ENCODE data around the gene KCNJ5.
"Not testable (repeated sequence)": the region's sequence is repeated elsewhere in the genome, so short reads cannot be mapped to it uniquely, and the experiment has no call there.

KCNJ5 gene

GRCh38 chr11:128915149-128915521, 24.0 kb downstream of the KCNJ5 start:
- no peak for DNase-seq

GRCh38 chr11:128916037-128916572, 24.9 kb downstream of the KCNJ5 start:
- no peak for DNase-seq

GRCh38 chr11:128916681-128917080, 25.5 kb downstream of the KCNJ5 start:
- DNase-seq: no peak

DNA sequence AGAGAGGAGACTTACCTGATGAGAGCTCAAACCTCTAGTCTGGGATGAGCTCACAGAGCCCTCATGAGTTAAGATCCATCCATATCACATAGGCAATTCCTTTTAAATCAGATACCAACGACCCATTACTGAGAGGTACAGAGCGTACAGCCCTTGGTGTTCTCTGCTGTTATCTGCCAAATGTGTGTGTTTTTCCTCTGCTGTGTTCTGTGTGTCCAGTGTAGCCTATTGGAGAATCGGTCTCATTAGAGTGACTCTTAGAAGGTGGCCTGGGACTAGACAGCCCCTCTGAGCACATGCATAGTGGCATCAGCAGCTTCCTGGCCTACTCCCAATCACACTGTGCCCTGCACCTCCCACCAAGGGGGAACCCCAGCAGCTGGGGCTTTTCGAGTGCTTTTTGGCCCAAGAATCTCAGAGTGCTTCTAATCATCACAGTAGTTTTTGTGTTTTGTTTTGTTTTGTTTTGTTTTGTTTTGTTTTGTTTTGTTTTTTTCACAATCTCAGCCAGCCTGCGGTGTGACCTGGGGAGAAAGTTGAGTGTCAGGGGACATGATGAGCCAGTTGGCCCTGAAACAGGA, 26.1 kb downstream of the KCNJ5 start:
- no peak for DNase-seq

DNA sequence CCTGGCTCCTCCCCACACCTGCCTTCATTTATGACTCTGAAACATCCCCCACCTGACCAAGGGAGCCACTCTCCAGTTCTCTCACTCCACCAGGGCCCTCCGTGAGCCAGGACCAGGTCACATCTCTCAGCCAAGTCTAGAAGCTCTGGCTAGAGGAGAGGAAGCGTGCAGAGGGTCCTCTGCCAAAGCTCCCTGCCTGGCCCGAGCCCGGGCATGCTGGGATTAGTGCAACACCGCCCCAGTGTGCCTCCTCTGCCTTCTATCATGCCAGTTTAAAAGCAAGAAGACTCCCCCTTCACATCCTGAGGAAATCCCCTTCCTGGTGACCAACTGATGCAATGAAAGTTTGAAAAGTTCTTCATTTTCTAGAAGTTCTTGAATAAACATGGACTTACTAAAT, 28.1 kb downstream of the KCNJ5 start:
- DNase-seq: no peak

GRCh38 chr11:128919635-128920034, 28.5 kb downstream of the KCNJ5 start:
- DNase-seq: not testable (repeated sequence)

DNA sequence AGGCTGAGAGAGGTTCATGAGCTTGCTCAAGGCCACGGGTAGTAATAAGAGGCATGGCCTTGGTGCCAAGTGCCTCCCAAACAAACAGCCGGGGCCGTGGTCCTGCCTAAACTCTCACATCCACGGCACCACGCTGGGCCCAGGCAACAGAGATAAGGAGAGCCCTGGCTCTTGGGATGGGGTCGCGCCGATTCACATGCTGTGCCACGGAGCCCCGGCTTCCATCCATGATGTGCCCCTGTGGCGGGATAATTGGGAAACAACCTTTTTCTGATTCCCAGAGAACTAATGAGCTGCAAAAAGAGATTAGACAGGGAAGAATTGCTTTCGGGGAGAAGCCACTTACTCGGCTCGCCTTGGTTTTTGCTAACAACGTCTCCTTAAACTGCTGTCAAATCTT, 29.5 kb downstream of the KCNJ5 start:
- no peak for DNase-seq

- DNase-seq: no peak
Observed at GRCh38 chr11:128921793-128922192, 30.6 kb downstream of the KCNJ5 start.

DNA sequence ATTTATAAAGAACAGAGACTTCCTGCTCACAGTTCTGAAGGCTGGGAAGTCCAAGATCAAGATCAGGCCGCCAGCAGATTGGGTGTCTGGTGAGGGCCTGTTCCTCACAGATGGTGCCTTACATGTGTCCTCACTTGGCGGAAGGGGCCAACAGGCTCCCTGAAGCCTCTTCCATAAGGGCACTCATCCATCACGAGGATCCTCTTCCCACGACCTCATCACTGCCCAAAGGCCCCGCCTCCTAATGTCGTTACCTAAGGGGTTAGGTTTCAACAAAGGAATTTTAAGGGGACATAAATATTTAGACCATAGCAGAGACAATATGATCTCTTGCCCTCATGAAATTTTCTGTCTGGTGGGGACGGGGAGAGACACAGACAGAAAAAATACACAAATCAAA, 32.9 kb downstream of the KCNJ5 start:
- no peak for DNase-seq

DNA sequence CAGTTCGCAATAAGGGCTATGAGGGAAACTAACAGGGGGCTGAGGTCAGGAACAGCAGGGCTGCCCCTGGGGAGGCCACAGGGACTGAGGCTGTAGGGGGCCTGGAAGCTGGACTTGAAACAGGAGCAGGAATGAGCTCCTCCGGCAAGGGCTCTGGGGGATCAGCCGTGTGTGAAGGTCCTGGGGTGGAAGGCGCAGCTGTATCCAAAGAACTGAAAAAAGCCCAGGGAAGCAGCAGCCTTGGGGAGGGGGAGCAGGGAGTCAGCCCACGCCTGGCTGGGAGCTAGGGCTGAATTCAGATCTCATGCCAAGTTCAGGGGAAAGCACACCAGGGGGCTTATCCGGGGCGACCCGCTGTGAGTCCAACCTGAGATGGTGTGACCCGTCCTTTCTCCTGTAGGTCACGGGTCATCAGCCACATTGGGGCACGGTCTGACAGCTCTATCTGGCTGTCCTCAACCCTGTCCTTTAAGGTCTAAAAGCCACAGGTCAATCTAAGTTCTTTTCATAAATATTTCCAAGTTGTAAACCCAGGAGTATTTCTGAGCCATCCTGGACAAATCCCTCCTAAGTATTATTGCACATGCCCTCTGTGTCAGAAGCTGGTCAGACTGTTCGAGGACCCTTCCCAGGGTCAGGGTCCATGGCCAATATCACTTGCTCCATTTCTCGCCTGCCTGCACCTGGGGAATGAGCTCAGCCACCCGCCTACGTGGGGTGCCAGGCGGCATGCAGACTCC, 33.5 kb downstream of the KCNJ5 start:
- no peak for DNase-seq

DNA sequence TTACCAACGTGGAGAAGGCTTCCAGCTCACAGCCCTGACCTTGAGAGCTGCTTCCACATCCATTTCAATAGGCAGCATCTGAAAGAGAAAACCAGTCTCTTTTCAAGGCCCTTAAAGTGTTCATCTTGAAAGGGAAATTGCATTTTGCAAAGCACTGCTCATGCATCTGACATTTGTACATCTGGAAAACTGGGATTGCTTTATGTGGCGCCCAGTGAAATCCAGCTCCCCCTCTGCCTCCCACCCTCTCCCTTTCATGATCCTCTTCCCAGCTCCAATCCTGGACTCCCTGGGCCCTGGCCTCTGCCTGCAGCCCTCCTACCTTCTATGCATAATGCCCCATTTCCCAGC, 34.1 kb downstream of the KCNJ5 start:
- DNase-seq: no peak

- DNase-seq: no peak
Observed at GRCh38 chr11:128926000-128926399, 34.8 kb downstream of the KCNJ5 start.

- DNase-seq: no peak
Observed at GRCh38 chr11:128926437-128927107, 35.4 kb downstream of the KCNJ5 start.

GRCh38 chr11:128927108-128927461, 35.9 kb downstream of the KCNJ5 start:
- DNase-seq: no peak

- DNase-seq: no peak
Observed at GRCh38 chr11:128927683-128928336, 36.7 kb downstream of the KCNJ5 start.

GRCh38 chr11:128928400-128928799, 37.2 kb downstream of the KCNJ5 start:
- DNase-seq: no peak

DNA sequence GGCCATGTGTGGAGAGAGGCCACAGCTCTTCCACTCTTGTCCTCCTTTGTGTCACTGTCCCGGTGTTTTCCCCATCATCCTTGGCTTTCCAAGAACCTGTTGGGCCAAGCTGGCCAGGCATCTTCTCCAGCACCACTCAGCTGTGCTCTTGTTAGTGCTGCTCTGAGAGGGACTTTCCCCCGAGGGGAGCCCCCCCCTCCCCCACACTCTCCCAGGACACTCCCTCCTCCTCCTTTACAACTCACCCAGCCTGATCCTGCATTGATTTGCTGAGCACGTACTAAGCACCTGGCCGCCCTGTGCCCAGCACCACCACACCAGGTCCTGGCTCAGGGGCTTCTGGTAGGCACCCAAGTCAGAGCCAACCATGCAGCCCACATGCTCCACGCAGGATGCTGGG, 38.3 kb downstream of the KCNJ5 start:
- DNase-seq: peak; percentile 24

- DNase-seq: no peak
Observed at GRCh38 chr11:128929991-128930390, 38.8 kb downstream of the KCNJ5 start.

GRCh38 chr11:128931066-128931465, 39.9 kb downstream of the KCNJ5 start:
- no peak for DNase-seq

- DNase-seq: no peak
Observed at GRCh38 chr11:128931668-128932067, 40.5 kb downstream of the KCNJ5 start.

- no peak for DNase-seq
Observed at GRCh38 chr11:128933481-128934178, 42.5 kb downstream of the KCNJ5 start.

GRCh38 chr11:128934351-128934750, 43.2 kb downstream of the KCNJ5 start:
- no peak for DNase-seq

DNA sequence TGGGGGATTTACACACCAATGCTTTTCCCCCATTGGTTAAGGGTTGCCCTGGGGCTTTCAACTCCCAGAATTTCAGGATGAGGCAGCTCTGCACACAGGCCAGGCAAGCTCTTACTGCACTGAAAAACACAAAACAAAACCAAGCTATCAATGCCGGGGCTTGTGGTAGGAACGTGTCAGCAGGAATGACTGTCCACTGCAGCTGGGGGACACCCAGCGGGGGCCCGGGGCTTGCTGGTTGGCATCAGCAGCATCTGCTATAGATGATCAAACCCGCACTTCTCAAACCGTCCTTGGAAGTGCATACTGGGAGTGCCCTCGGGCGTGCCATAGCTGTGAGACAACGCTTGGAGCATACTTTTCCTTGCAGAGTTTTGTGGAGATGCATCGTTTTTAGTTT, 43.8 kb downstream of the KCNJ5 start:
- DNase-seq: no peak
